ENCODE data around the gene BMP6.

GRCh38 chr6:7703148-7703680 lies 22.7 kb upstream of the BMP6 start:
- no peak for TF ChIP-seq RFX5 (IDR thresholded peaks at IDR 0.05)
- TF ChIP-seq EP300 (IDR thresholded peaks at IDR 0.05): no peak
- no peak for TF ChIP-seq CTCF (IDR thresholded peaks at IDR 0.05)
